Gastrocnemius medialis (tissue), 4 donors: ENCODE data around the gene ZNF276. TPM values are rescaled to one million over a fixed set of nuclear protein-coding genes. Genes with fewer than 3 reads are reported as not detected.

ENCODE experiments used
- ATAC-seq, 2 donors: fragments of 150-250 bp; one replicate each; pipeline ENCODE4 v1.9.1; 2016
- DNase-seq, 2 donors: peaks; one replicate each; pipeline ENCODE4 v3.0.0-alpha.2; 2019
- H3K27ac ChIP-seq, 4 donors: fragments of 200-600 bp; sonication (generic); 1 replicate in 1 of 4; 2 replicates in 3 of 4; pipeline ENCODE4 v1.5.1; 2016 to 2018; ENCODE audit warnings: mild to moderate bottlenecking in 2 of 4, moderate library complexity in 1 of 4
- H3K27me3 ChIP-seq, 3 donors: fragments of 200-600 bp; sonication (generic) in 2 of 3; 1 replicate in 1 of 3; 2 replicates in 2 of 3; pipeline versions ENCODE4 v1.5.1 to v1.6.0; 2016 to 2019; ENCODE audit warnings: mild to moderate bottlenecking in 1 of 3, moderate library complexity in 1 of 3
- H3K36me3 ChIP-seq, 2 donors: fragments of 200-600 bp; sonication (generic) in 1 of 2; one replicate each; pipeline ENCODE4 v1.5.1; 2017 to 2018
- H3K4me1 ChIP-seq, 2 donors: fragments of 200-600 bp; sonication (generic) in 1 of 2; one replicate each; pipeline ENCODE4 v1.5.1; 2016 to 2017; ENCODE audit warnings: mild to moderate bottlenecking in 2 of 2
- H3K4me3 ChIP-seq, 4 donors: fragments of 200-600 bp; sonication (generic) in 3 of 4; 1 replicate in 1 of 4; 2 replicates in 3 of 4; pipeline ENCODE4 v1.5.1; 2016 to 2019; ENCODE audit warnings: mild to moderate bottlenecking in 2 of 4
- H3K9me3 ChIP-seq, 3 donors: fragments of 200-600 bp; sonication (generic) in 2 of 3; 1 replicate in 1 of 3; 2 replicates in 2 of 3; pipeline ENCODE4 v1.5.1; 2016 to 2019
- CTCF ChIP-seq, 5 experiments: fragments of 450-650 bp in 3 of 5; fragments of 200-600 bp in 2 of 5; sonication (generic) in 2 of 5; IDR thresholded peaks in 4 of 5; conservative IDR thresholded peaks in 1 of 5; 1 replicate in 4 of 5; 2 replicates in 1 of 5; pipeline ENCODE4 v1.5.1; 2016 to 2019; ENCODE audit warnings: antibody characterized with exemption in 5 of 5, mild to moderate bottlenecking in 3 of 5, moderate library complexity in 3 of 5
- POLR2A ChIP-seq, 2 donors: fragments of 450-650 bp; IDR thresholded peaks; one replicate each; pipeline ENCODE4 v1.6.1; 2017; ENCODE audit warnings: antibody characterized with exemption in 2 of 2, mild to moderate bottlenecking in 2 of 2, moderate library complexity in 2 of 2
- in situ Hi-C, 4 donors: fragments of 200-750 bp; cut with MboI; loops; one replicate each; pipeline versions ENCODE4 v1.15.0 to v1.8.0; 2017; ENCODE audit warnings: low sequenced_read_pairs in 4 of 4
- intact Hi-C: fragments of 100-400 bp; cut with DNase I; formaldehyde crosslinking; loops from one replicate; pipeline ENCODE4 v1.15.1; 2023; ENCODE audit warnings: low total_unique reads
- total RNA-seq, 4 donors: library from RNA; depleted of rRNA; stranded (reverse); fragments of >200 nt; gene quantifications; one replicate each; pipeline versions ENCODE4 v1.1.0 to v1.2.3, GENCODE V29; 2016

ZNF276 gene
- total RNA-seq, 4 donors from 2014 or later: 11.1 to 13.6 (median 11.5) TPM

- no peak for TF ChIP-seq POLR2A (IDR thresholded peaks at IDR 0.05)
- no peak for TF ChIP-seq CTCF (IDR thresholded peaks at IDR 0.05 in 4 of 5, conservative IDR thresholded peaks at IDR 0.05 in 1 of 5)
- DNase-seq (no peak), ATAC-seq (no peak)
- in situ Hi-C loops (loop anchor here in 2 of 4 donors (10.0 kb wide), 2 partner anchors 86 to 166 kb away; partner anchors contain the start of gene TCF25 (in 1 of the 2)), intact Hi-C loops (no loop called here)
- Histone ChIP-seq H3K9me3 (no peaks in the 10 kb centered on the region), H3K4me1 (no peaks in the 10 kb centered on the region), H3K36me3 (no peaks in the 10 kb centered on the region), H3K27ac (no peak overlapping the region), H3K27me3 (peaks cover 5 to 7% (median 6%) of the 10 kb centered on the region in 3 donors), H3K4me3 (no peak overlapping the region)
Measured at GRCh38 chr16:89708481-89708931, 12.8 kb upstream of the ZNF276 start.

- H3K27me3 ChIP-seq: peaks cover 2 to 6% (median 5%) of the 10 kb centered on the region in 3 donors
- H3K27ac ChIP-seq: no peak overlapping the region
- H3K9me3 ChIP-seq: no peaks in the 10 kb centered on the region
- ATAC-seq (no peak), DNase-seq (no peak)
- intact Hi-C loops (no loop called here), in situ Hi-C loops (loop anchor here in 2 of 4 donors (10.0 kb wide), 2 partner anchors 86 to 166 kb away; partner anchors contain the start of gene TCF25 (in 1 of the 2))
- no peak for TF ChIP-seq CTCF (IDR thresholded peaks at IDR 0.05 in 4 of 5, conservative IDR thresholded peaks at IDR 0.05 in 1 of 5)
- TF ChIP-seq POLR2A (IDR thresholded peaks at IDR 0.05): no peak
- H3K36me3 ChIP-seq: no peaks in the 10 kb centered on the region
- no peak overlapping the region for H3K4me3 ChIP-seq
- H3K4me1 ChIP-seq: no peaks in the 10 kb centered on the region
Measured at GRCh38 chr16:89709166-89709565, 12.2 kb upstream of the ZNF276 start.

- in situ Hi-C loops: loop anchor here in 2 of 4 donors (10.0 kb wide), 2 partner anchors 85 to 165 kb away; partner anchors contain the start of gene TCF25 (in 1 of the 2)
- intact Hi-C loops: no loop called here
- TF ChIP-seq POLR2A (IDR thresholded peaks at IDR 0.05): no peak
- TF ChIP-seq CTCF (IDR thresholded peaks at IDR 0.05 in 4 of 5, conservative IDR thresholded peaks at IDR 0.05 in 1 of 5): no peak
- ATAC-seq (no peak), DNase-seq (no peak)
- peaks cover 0 to 6% (median 0%) of the 10 kb centered on the region in 3 donors for H3K27me3 ChIP-seq
- H3K9me3 ChIP-seq: no peaks in the 10 kb centered on the region
- no peak overlapping the region for H3K27ac ChIP-seq
- H3K4me3 ChIP-seq: no peak overlapping the region
- H3K36me3 ChIP-seq: no peaks in the 10 kb centered on the region
- H3K4me1 ChIP-seq: no peaks in the 10 kb centered on the region
Measured at GRCh38 chr16:89709716-89710432, 11.5 kb upstream of the ZNF276 start.

- H3K36me3 ChIP-seq: no peaks in the 10 kb centered on the region
- no peak overlapping the region for H3K27ac ChIP-seq
- in situ Hi-C loops (no loop called here), intact Hi-C loops (no loop called here)
- no peaks in the 10 kb centered on the region for H3K4me1 ChIP-seq
- no peak overlapping the region for H3K4me3 ChIP-seq
- no peaks in the 10 kb centered on the region for H3K9me3 ChIP-seq
- no peak for ATAC-seq
- TF ChIP-seq CTCF (IDR thresholded peaks at IDR 0.05 in 4 of 5, conservative IDR thresholded peaks at IDR 0.05 in 1 of 5) (no peak), POLR2A (IDR thresholded peaks at IDR 0.05) (no peak)
- no peak for DNase-seq
- H3K27me3 ChIP-seq: peaks cover 0 to 6% (median 0%) of the 10 kb centered on the region in 3 donors
Measured at GRCh38 chr16:89710709-89711564, 10.4 kb upstream of the ZNF276 start.
